Ishikawa (cell line): Measurements from ENCODE around the gene NELL1.

Source experiments
- CEBPB ChIP-seq: IDR thresholded peaks from 2 replicates; pipeline ENCODE4 v1.6.1; 2012
- CREB1 ChIP-seq: IDR thresholded peaks from 2 replicates; pipeline ENCODE4 v1.6.1; 2012; ENCODE audit warnings: low read depth
- EGR1 ChIP-seq: IDR thresholded peaks from 2 replicates; pipeline ENCODE4 v1.6.1; 2012
- EP300 ChIP-seq: IDR thresholded peaks from 2 replicates; pipeline ENCODE4 v1.6.1; 2012; ENCODE audit warnings: borderline replicate concordance
- FOXM1 ChIP-seq: IDR thresholded peaks from 2 replicates; pipeline ENCODE4 v1.6.1; 2012; ENCODE audit warnings: low read depth, borderline replicate concordance
- MAX ChIP-seq: IDR thresholded peaks from 2 replicates; pipeline ENCODE4 v1.6.1; 2012
- NFIC ChIP-seq: IDR thresholded peaks from 2 replicates; pipeline ENCODE4 v1.6.1; 2012
- RAD21 ChIP-seq: IDR thresholded peaks from 2 replicates; pipeline ENCODE4 v1.6.1; 2012; ENCODE audit warnings: low read depth
- TAF1 ChIP-seq: IDR thresholded peaks from 2 replicates; pipeline ENCODE4 v1.6.1; 2012; ENCODE audit warnings: low read depth, mild to moderate bottlenecking
- TCF12 ChIP-seq: IDR thresholded peaks from 2 replicates; pipeline ENCODE4 v1.6.1; 2012; ENCODE audit warnings: low read depth
- TEAD4 ChIP-seq: IDR thresholded peaks from 2 replicates; pipeline ENCODE4 v1.6.1; 2012
- YY1 ChIP-seq: IDR thresholded peaks from 2 replicates; pipeline ENCODE4 v1.6.1; 2012; ENCODE audit warnings: low read depth
- ZBTB7A ChIP-seq: IDR thresholded peaks from 2 replicates; pipeline ENCODE4 v1.6.1; 2012; ENCODE audit warnings: low read depth
- TF ChIP-seq, protein P1 (sequence below): IDR thresholded peaks from 2 replicates; pipeline ENCODE4 v1.6.1; 2012
- TF ChIP-seq, protein P2 (sequence below): IDR thresholded peaks from 2 replicates; pipeline ENCODE4 v1.6.1; 2012; ENCODE audit warnings: low read depth, mild to moderate bottlenecking

NELL1 gene

DNA sequence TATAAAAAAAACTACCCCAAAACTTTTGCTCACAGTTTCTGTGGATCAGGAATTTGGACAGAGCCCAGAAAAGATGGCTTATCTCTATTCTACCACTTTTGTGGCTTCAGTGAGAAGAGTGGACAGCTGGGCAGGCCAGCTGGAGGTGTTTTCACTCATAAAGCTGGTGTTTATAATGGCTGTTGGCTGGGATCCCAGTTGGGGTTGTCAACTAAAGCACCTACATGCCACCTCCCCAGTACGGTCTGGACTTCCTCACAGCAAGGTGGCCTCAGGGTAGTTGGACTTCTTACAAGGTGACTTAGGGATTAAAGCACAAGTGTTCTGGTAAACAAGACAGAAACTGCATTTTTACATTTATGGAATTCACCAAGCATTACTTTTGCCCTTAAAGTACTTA is 171.0 kb downstream of the NELL1 start:
- TF ChIP-seq EGR1, result no peak
- TF ChIP-seq MAX, result no peak
- no peak for TF ChIP-seq EP300
- TF ChIP-seq TCF12, result no peak
- no peak for TF ChIP-seq TAF1
- TF ChIP-seq YY1, result no peak

- TF ChIP-seq TAF1 (no peak), YY1 (no peak), EGR1 (no peak), TEAD4 (no peak), EP300 (no peak)
- TF ChIP-seq, protein P1, sequence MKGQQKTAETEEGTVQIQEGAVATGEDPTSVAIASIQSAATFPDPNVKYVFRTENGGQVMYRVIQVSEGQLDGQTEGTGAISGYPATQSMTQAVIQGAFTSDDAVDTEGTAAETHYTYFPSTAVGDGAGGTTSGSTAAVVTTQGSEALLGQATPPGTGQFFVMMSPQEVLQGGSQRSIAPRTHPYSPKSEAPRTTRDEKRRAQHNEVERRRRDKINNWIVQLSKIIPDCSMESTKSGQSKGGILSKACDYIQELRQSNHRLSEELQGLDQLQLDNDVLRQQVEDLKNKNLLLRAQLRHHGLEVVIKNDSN, result no peak
Observed at GRCh38 chr11:20844216-20844615, 174.8 kb downstream of the NELL1 start.

DNA sequence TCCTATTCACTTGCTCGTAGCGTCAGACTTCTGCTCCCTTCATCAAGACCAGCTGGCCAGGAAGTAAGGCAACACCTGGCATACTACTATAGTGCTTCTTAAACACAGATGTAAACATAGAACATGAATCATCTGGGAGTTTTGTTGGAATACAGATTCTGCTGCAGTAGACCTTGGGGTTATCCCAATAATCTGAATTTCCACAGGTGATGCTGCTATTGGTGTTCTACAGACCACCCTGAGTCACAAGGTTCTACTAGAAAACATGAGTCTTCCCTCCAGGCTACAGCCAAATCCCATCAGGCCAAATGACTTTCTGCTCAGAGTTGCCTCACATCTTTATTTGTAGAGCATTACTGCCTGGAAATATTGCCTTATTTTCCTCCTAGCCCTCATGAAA is 175.2 kb downstream of the NELL1 start:
- no peak for TF ChIP-seq TEAD4
- no peak for TF ChIP-seq CEBPB
- no peak for TF ChIP-seq NFIC
- no peak for TF ChIP-seq YY1
- no peak for TF ChIP-seq CREB1
- no peak for TF ChIP-seq FOXM1
- TF ChIP-seq, protein P1, result no peak
- TF ChIP-seq MAX, result no peak
- TF ChIP-seq ZBTB7A, result no peak
- TF ChIP-seq EP300, result no peak
- TF ChIP-seq, protein P2, sequence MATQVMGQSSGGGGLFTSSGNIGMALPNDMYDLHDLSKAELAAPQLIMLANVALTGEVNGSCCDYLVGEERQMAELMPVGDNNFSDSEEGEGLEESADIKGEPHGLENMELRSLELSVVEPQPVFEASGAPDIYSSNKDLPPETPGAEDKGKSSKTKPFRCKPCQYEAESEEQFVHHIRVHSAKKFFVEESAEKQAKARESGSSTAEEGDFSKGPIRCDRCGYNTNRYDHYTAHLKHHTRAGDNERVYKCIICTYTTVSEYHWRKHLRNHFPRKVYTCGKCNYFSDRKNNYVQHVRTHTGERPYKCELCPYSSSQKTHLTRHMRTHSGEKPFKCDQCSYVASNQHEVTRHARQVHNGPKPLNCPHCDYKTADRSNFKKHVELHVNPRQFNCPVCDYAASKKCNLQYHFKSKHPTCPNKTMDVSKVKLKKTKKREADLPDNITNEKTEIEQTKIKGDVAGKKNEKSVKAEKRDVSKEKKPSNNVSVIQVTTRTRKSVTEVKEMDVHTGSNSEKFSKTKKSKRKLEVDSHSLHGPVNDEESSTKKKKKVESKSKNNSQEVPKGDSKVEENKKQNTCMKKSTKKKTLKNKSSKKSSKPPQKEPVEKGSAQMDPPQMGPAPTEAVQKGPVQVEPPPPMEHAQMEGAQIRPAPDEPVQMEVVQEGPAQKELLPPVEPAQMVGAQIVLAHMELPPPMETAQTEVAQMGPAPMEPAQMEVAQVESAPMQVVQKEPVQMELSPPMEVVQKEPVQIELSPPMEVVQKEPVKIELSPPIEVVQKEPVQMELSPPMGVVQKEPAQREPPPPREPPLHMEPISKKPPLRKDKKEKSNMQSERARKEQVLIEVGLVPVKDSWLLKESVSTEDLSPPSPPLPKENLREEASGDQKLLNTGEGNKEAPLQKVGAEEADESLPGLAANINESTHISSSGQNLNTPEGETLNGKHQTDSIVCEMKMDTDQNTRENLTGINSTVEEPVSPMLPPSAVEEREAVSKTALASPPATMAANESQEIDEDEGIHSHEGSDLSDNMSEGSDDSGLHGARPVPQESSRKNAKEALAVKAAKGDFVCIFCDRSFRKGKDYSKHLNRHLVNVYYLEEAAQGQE, result no peak
- TF ChIP-seq TAF1, result no peak
- TF ChIP-seq EGR1, result no peak
- TF ChIP-seq TCF12, result no peak
- no peak for TF ChIP-seq RAD21

DNA sequence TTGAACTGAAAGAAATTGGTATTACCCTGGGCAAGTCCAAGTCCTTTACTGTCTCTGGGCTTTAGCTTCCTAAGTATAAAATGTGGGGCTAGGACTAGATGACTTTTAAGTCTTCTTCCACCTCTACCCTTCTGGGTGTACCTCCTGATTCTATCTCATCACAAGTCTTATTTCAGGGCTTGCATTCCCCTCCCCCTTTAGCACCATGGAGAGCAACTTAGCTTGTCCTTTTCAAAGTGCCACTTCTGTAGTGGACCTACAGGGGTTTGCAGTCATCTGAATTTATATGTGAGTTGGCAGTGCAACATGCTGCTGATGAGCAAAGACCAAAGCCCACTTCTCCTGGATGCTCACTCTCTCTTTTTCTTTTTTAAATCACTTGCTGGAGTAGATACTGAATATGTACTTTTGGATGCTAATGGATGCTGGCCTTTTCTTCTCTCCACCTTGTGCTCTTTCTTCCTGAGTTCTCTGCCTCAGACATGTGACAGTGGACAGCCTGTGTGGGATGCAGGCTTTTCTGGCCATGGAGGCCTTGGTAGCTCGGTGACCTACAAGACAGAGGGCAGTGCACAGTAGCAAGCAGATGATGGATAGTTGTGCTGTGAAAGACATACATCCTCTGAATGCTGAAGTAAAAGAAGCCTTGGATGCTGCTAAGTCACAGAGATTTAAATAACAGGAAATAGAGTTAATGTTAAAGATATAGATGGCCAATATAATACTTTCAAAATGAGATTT is 185.0 kb downstream of the NELL1 start:
- TF ChIP-seq CREB1, result no peak
- TF ChIP-seq, protein P2, result peak; percentile 81

- TF ChIP-seq, protein P1, result no peak
- TF ChIP-seq NFIC (no peak), RAD21 (no peak), CREB1 (no peak), CEBPB (no peak), TEAD4 (no peak), MAX (no peak), EP300 (no peak), ZBTB7A (no peak), YY1 (no peak), FOXM1 (no peak)
- TF ChIP-seq, protein P2, result no peak
Observed at GRCh38 chr11:20861322-20861721, 191.9 kb downstream of the NELL1 start.
